OCI-M2 (cell line): ENCODE data around the gene PLCL1.

ENCODE experiments used
- DNase-seq: peaks from one replicate; lab custom pipeline; 2025; ENCODE audit not compliant: unreplicated experiment; lab: John Stamatoyannopoulos, UW

The PLCL1 gene

DNA sequence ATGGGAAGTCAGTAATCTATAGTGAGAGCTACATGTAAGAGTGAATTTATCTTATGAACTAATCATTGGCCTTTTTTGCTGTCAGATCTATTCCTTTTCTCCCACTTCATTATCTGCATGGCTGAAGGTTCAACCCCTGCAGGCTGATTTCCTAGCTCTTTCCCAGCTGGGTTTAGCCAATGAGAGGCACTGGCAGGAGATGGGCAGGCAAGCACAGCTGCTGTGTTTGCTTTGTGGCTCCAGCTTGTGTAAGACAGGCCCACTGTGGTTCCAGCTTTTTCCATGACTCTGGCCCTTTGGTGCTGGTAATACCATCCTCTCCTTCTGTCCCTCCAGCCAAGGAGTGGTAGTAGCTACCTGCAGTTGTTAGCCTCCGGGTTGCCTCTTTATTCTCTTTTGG is 248.8 kb downstream of the PLCL1 start:
- no peak for DNase-seq

DNA sequence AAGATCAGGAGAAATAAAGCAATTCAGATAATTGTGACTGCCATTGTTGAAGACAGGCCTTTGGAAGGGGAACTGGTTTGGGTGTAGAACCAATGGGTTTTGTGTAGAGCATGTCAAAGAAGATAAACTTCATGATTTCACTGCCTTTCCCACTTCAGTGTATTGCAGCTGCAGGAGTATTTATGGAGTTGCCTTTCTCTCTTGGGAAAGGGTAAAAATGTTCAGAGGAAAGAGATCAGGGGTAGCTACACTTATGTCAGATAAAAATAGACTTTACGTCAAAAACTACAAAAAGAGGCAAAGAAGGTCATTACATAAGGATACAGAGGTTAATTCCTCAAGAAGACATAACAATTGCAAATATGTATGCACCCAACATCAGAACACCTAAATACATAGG is 249.4 kb downstream of the PLCL1 start:
- DNase-seq = no peak

DNA sequence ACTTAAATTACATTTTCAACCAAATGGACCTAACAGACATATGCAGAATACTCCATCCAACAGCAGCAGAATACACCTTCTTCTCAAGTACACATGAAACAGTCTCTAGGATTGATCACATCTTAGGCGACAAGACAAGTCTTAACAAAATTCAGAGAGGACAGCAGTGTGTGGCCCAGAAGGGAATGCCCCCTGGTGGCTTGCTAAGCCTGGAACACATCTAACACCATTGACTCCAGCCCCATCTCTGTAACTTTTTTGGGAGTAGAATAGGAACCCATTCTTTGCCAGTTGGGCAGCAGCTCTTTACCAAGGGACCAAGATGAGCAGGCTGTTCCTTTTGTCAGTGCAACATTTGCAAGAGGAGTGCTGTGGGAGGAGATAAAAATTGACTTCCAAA is 249.9 kb downstream of the PLCL1 start:
- no peak for DNase-seq

DNA sequence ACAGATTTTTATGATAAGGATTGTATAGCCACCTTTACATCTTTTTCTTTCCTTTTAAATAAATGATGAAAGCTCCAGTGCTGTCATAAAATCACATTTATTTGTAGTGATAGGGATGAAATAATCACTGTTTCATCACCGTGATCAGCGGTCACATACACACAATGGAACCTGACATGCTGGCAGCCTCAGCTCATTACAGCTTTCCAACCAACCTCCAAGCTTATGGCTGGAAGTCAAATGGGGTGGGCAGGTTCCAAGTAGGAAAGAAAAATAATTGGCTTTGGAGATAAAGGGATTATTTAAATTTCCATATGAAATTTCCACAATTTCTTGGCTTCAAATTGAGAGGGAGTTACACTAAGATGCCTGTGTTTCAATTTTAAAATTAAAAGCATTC is 251.3 kb downstream of the PLCL1 start:
- DNase-seq = no peak

DNA sequence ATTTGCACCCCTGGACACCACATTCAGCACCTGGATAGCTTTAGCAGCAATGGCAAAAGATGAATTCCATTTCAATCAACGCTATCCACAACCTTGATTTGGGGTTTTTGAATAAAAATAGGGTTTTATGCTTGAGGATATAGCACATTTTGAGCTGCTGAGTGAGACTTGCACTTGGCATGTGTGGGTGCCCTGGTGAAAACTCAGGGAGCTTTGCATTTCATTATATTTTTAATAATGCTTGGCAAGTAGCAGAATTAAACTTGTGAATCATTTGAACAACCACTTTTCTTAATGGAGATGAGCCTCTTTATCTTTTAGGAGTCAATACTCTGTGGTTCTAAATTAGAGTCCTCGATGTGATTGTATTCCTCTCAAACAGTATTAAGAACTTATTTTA is 252.4 kb downstream of the PLCL1 start:
- no peak for DNase-seq

DNA sequence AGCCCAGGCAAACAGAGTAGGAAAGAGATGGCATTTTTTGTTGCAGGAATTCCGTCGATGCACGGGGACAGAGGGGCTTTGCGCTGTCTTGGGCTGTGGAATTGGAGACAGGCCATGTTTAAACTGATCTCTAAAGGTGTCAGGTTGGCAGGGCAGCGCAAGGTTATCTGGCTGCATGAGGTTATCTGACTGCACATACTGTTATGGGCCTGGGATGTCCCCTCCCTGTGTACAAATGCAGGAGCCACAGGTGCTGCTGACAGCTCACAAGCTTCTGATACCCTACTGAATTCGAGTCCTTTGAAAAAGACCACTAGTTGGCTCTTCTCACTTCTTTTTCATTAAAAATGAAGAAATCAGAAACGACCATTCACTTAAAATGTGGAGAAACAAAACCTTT is 255.4 kb downstream of the PLCL1 start:
- no peak for DNase-seq

DNA sequence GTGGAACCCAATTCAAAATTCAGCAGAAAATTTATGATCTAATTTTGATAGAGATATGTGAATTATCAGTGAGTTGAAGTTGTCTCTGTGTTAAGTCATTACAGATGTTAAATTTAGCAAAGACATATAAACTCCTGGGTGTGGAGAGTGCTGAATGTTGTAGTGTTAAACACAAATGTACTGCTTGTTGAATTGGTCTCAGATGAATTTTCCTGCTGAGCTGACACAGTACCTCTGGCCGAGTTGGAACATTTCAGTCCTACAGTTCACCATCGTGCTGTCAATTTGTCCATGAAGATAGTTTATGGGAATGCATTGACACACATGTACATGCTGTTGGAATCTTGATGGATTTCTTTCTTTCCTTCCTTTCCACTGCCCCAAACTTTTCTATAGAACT is 255.9 kb downstream of the PLCL1 start:
- DNase-seq = no peak

DNA sequence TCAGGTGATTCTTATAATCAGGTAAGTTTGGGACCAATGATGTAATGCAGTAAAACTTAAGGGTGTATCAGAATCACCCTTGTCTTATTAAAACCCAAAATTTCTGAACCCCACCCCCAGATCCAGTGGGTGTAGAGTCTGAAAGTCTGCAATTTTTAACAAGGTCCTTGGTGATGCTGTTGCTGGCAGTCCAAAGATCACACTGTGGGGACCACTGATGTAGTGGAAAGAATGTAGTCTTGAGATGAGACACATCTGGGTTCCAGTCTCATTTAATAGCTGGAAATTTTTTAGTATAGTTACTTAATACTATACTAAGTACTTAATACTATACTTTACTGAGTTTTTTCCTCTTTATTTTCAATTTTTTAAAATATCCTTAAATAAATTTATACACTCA is 258.4 kb downstream of the PLCL1 start:
- DNase-seq = no peak

DNA sequence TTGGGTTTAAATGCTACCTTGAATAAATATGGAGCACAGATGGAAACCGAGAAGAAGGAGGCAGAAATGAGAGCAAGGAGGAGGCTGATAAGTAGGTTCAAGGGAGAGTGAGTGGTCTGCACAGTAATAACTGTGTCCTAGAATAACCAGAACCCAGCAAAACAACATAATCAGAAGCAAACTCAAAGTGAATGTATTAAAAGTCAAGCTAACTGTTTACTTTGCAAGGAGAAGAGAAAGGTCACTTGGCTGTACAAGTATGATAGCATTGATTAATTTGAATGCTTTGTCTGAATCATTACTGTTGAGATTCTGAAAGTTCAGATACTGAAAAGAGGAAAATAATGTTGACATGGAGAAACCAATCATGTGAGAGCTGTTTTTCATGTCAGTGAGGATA is 258.8 kb downstream of the PLCL1 start:
- DNase-seq = no peak

DNA sequence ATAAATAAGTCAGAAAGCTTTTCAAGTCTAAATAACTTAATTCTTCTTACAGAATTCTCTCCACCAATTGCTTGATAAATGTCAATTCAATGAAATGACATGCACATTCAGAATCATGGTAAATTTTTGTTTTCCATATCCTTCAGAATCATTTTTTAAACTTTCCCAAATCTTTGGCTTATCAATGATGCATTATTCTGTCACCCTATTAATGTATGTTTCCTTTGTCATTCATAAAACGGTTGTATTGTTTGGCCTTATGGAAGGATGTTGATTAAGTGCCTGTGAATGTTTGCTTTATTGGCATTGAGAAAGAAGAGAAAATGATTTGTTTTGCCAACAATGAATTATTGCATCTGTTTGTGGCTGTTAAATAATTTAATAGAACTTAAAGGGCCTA is 260.9 kb downstream of the PLCL1 start:
- DNase-seq = no peak

DNA sequence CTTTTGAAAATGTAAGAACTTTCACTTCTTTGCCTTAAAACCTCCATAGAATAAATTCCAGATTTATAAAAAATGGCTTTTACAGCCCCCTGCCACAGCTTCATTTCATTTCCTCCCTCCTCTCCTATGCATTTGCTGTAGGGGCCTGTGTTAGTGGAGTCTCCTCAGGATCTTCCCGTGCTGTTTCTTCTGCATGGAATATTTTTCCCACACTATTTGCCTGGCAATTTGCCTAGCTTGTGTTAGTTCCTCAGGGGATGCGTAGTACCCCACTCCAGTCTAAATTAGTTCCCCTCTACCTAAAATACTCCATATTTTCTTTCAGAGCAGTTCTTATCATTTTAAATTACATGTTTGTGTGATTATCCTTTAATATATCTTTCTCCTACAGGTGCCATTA is 262.2 kb downstream of the PLCL1 start:
- DNase-seq = no peak

DNA sequence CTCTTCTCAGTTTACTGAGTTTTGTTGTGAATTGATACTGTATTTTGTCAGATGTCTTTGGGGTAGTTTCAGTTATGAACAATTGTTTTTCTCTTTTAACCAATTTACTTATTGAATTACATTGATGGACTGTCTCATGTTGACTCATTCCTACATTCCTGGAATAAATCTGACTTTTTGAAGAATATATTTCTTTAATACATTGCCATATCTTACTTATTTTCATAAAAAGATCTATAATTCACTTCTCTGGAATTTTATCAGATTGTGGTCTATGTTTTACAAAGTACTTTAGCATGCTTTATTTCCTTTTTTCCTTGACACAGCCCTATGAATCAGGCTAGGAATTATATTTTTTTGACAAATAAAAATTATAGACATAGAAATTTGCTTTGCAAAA is 268.3 kb downstream of the PLCL1 start:
- DNase-seq = no peak

DNA sequence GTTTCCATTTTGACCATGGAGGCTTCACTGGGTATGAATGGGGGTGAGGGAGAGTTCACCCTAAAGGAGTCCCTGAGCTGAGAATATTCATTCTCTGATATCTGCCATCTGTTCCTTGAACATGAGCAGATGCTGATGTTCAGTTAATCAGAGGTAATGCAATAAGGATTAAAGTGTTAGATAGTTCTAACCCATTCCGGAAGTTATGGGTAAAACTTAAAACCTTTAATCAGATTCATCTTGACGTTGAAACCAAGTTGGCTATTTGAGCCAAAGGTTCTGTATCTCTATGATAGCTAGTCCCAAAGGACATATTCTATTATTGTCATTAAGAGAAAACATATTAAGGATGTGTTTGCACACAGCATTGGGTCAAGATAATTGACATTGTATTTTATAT is 268.9 kb downstream of the PLCL1 start:
- no peak for DNase-seq

DNA sequence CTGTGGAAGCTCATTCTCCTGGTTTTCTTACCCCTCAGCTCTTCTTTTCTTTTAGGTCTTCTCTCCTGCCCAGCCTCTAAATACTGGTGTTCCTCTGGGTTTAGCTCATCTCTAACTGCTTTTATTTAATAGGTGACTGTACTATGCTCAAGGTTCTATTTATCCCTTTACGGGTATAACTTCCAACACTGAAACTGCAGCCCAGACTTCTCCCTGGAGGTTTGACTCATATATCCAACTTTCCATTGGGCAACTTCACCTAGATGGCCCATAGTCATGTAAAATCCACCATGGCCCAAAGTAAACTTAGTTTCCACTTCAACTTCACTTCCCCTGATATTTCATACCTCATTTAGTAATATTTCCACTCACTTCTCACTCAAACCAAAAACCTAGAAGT is 273.1 kb downstream of the PLCL1 start:
- DNase-seq = no peak

DNA sequence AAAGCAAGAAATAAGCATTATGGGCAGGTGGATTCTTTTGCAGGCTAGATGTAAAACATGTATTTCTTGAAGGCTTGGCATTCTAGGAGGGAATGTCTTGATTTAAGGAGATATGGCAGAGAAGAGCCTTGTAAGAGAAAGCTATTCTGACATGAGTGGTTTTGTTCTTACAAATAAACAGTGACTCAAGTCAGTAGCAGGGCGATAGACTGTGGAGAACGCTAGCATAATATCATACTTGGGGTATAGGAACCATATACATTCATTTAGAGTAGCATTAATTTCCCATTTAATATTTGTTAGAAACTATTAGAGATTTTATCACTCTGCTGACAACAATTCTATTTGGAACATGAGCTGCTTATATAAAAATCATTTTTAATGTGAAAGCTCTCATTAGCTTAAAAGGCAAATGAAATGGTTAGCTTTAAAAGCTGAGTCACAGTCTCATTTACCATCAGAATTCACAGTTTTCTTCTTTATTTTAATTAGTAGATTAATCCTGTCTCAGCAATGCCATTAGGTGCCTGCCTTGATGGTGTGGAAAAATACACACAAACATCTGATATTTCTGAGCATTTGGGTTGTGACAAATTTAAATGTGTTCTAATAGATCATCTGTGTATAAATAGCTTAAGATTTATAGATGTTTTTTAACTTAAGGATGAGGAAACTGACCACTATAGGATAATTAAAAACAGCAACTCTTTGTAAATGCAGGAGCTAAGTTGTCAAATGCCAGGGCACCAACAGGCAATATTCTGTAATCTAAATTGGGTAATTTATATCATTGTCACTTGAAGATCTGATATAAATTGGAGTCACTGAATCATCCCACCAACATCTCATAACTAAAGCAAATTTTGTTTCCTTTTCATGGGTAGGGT is 276.7 kb downstream of the PLCL1 start:
- no peak for DNase-seq

DNA sequence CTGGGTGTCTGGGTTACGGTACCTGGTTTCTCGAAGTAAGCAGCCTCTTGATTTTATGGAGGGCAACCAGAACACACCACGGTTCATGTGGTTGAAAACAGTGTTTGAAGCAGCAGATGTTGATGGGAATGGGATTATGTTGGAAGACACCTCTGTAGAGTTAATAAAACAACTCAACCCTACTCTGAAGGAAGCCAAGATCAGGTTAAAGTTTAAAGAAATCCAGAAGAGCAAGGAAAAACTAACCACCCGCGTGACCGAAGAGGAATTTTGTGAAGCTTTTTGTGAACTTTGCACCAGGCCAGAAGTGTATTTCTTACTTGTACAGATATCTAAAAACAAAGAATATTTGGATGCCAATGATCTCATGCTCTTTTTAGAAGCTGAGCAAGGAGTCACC is 279.8 kb downstream of the PLCL1 start:
- DNase-seq = no peak

DNA sequence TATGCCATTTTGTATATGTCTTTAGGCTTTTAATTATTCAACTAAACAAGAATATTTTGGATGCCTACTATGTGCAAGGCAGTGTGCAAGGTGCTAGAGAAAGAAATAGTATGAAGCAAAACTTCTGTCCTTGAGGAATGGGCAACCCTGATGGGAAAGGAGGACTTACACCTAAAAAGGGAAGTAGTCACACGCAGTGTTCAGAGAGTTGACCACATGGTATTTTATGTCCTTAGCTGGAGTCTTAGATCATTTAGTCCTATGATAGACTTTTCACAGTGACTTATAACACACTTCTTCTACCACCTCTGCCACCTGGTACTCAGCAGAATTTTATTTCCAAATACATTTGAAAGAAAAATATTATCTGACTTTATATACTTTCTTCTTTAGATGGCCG is 291.6 kb downstream of the PLCL1 start:
- no peak for DNase-seq

DNA sequence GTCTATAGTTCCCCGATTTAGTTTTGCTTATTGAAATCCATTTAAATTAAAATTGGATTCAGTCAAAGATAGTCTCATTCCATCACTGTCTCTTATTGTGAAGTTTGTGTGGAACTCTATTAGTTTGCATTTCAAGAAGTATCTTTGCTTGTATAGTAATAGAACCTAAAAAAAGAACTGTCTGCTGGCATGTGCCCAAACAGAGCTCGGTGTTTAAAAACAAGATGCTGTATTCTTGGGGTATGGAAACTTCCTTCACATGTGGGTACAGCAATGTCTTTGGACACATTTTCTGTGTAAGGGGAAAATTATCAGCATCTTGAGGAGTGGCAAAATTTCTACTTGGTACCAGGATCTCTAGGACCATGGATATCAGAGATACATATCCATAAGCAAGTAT is 292.6 kb downstream of the PLCL1 start:
- DNase-seq = no peak

DNA sequence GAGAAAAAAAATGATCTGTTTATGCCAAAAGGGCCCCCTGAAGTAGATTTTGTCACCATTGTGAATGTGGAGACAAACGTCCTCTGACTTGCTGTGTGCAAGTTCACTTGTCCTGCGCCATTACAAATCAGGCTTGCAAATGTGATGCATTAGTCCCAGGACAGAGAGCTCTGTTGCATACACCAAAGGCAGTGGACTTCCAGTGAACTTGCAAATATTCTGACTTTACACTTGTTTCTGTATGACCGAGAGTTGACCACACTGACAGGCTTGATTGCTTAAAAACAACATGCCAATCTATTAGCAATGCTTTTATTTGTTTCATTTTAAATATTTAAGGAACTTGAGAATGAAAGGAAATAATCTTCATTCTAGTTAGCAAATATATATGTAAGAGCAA is 293.2 kb downstream of the PLCL1 start:
- DNase-seq = no peak

DNA sequence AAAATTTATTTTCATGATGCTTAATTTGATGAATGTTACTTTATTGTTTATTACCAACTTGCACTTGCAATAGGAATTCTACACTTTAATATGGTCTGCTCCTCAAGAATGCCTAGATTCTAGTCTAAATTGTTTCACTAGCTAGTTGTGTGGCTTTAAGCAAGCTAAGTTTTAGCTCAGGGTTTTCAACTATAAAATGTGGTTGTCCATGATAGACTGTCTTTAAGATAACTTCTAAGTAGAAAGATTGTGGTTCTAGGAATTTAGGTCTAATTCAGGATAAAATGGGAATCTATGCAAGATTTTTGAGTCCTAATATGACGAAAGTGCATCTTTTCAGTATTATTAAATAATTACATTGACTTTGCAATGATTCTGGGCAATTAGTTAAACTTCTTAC is 294.0 kb downstream of the PLCL1 start:
- no peak for DNase-seq

DNA sequence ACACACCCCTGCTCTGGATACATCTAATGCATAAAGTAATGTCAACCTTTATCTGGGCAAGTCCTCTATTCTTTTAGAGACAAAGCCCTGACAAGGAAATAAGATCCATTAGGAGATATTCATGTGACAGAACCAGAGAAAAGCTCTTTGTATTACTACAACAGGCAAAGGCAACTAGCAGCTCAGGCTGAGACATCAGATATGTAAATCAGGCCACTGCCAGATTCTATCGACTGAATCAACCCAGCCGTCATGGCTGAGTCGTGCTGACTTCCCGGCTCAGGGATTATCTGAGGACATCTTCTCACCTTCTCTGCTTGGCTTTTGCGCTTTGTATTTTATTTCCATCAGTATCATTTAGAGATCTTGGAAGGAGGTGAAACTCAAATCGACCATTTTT is 294.5 kb downstream of the PLCL1 start:
- DNase-seq = no peak

DNA sequence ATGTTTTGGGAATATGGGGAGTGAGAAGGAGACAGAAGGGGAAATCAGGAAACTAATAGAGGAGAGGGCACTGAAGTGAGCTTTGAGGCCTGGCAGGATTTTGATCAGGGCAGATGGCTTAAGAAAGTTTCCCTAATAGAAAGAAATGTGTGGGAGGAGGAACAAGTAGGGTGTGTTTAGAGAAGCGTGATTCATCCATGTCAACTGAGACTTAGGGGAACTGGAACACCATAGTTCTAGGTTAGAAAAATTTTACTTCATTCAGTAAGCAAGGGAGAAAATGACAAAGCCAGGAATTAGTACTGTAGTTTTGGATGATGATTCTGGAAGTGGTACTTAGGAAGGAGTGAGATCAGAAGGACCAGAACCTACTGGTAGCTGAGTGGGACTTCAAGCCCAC is 296.0 kb downstream of the PLCL1 start:
- DNase-seq = no peak

DNA sequence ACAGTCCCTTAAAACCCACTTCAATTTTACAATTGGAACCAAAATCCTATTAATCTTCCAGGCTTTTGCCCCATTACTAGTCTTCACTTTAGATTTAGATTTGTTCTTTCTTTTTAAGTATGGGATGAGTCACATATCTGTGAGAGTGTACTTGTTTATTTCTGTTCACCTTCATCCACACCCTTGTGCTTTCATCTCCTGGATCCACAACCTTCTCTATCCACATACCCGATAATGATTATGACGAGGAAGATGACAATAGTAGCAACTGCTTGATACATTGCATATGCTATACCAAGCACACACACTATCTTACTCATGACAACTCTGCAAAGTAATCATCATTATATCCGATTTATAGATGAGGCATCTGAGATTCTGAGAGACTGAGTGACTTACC is 297.3 kb downstream of the PLCL1 start:
- DNase-seq = no peak
